ENCODE data around the gene CCDC192.

- no peak for TF ChIP-seq MAZ (IDR thresholded peaks at IDR 0.05; ENCODE audit: borderline replicate concordance, low read depth, low read length)
- TF ChIP-seq SREBF2 (IDR thresholded peaks at IDR 0.05) = no peak
- TF ChIP-seq ELK1 (IDR thresholded peaks at IDR 0.05; ENCODE audit: low read depth, low read length) = no peak
- TF ChIP-seq CEBPB (IDR thresholded peaks at IDR 0.05) = no peak
- TF ChIP-seq EP300 (IDR thresholded peaks at IDR 0.05) = no peak
- no peak for TF ChIP-seq CTCF (IDR thresholded peaks at IDR 0.05)
- no peak for TF ChIP-seq MAFK (IDR thresholded peaks at IDR 0.05; ENCODE audit: partially characterized antibody)
- TF ChIP-seq KDM1A (IDR thresholded peaks at IDR 0.05; ENCODE audit: low read depth) = no peak
- no peak for TF ChIP-seq REST (IDR thresholded peaks at IDR 0.05)
- TF ChIP-seq MYC (IDR thresholded peaks at IDR 0.05; ENCODE audit: borderline replicate concordance, low read length) = no peak
- no peak for TF ChIP-seq HES2 (IDR thresholded peaks at IDR 0.05)
Observed at GRCh38 chr5:127970081-127970480, 266.9 kb downstream of the CCDC192 start.
